Keratinocyte (primary cell): ENCODE data around the gene PROC. TPM values are rescaled to one million over a fixed set of nuclear protein-coding genes. Genes with fewer than 3 reads are reported as not detected.

ENCODE experiments used
- DNase-seq: peaks from one replicate; pipeline ENCODE4 v3.0.0-alpha.2; 2011; ENCODE audit warnings: low read depth, missing footprints, low spot score
- FAIRE-seq: peaks from 2 replicates; lab custom pipeline; 2011; peaks lifted over from hg19 to GRCh38; lab: Jason Lieb, UNC
- H2AFZ ChIP-seq: 2 replicates; pipeline ENCODE4 v1.6.0; 2012; ENCODE audit warnings: low read length, control low read depth, inconsistent platforms; ENCODE audit not compliant: control insufficient read depth
- H3K27ac ChIP-seq: 2 replicates; pipeline ENCODE4 v1.5.1; 2011; ENCODE audit warnings: low read length; ENCODE audit not compliant: control insufficient read depth, insufficient read depth
- H3K27me3 ChIP-seq: 3 replicates; pipeline ENCODE4 v1.6.0; 2011; ENCODE audit warnings: low read length; ENCODE audit not compliant: control insufficient read depth, insufficient read depth; ENCODE audit errors: extremely low read depth
- H3K36me3 ChIP-seq, 2 experiments: 2 replicates in 1 of 2; 3 replicates in 1 of 2; pipeline ENCODE4 v1.5.1; 2011; ENCODE audit warnings: low read length in 2 of 2, mild to moderate bottlenecking in 1 of 2; ENCODE audit not compliant: control insufficient read depth in 2 of 2, insufficient read depth in 2 of 2; ENCODE audit errors: extremely low read depth in 1 of 2
- H3K4me1 ChIP-seq: 3 replicates; pipeline ENCODE4 v1.5.1; 2011; ENCODE audit warnings: low read length; ENCODE audit not compliant: control insufficient read depth, insufficient read depth; ENCODE audit errors: extremely low read depth
- H3K4me2 ChIP-seq: 3 replicates; pipeline ENCODE4 v1.6.0; 2011; ENCODE audit warnings: low read depth, low read length; ENCODE audit not compliant: control insufficient read depth, insufficient read depth; ENCODE audit errors: extremely low read depth
- H3K4me3 ChIP-seq, 3 experiments: fragments of 200-600 bp in 1 of 3; sonication (generic) in 1 of 3; 2 replicates in 2 of 3; 3 replicates in 1 of 3; pipeline ENCODE4 v1.5.1; 2011 to 2016; ENCODE audit warnings: low read length in 3 of 3, mild to moderate bottlenecking in 3 of 3, control low read depth in 2 of 3, inconsistent platforms in 1 of 3, low read depth in 1 of 3, mixed read lengths in 1 of 3, mixed run types in 1 of 3, moderate library complexity in 1 of 3; ENCODE audit not compliant: control insufficient read depth in 2 of 3, insufficient read depth in 2 of 3; ENCODE audit errors: extremely low read depth in 1 of 3
- H3K79me2 ChIP-seq: 2 replicates; pipeline ENCODE4 v1.6.0; 2012; ENCODE audit warnings: low read length; ENCODE audit not compliant: control insufficient read depth, insufficient read depth
- H3K9ac ChIP-seq: 3 replicates; pipeline ENCODE4 v1.6.0; 2011; ENCODE audit warnings: low read length; ENCODE audit not compliant: control insufficient read depth, insufficient read depth; ENCODE audit errors: extremely low read depth
- H3K9me1 ChIP-seq: 3 replicates; pipeline ENCODE4 v1.6.0; 2011; ENCODE audit warnings: low read length; ENCODE audit not compliant: control insufficient read depth, insufficient read depth; ENCODE audit errors: extremely low read depth
- H3K9me3 ChIP-seq: 2 replicates; pipeline ENCODE4 v1.5.1; 2012; ENCODE audit warnings: low read depth, low read length; ENCODE audit not compliant: control insufficient read depth
- H4K20me1 ChIP-seq: 3 replicates; pipeline ENCODE4 v1.6.0; 2011; ENCODE audit warnings: low read length; ENCODE audit not compliant: control insufficient read depth, insufficient read depth; ENCODE audit errors: extremely low read depth
- CTCF ChIP-seq, 3 experiments: IDR thresholded peaks in 1 of 3; conservative IDR thresholded peaks in 1 of 3; optimal IDR thresholded peaks in 1 of 3; 2 replicates in 2 of 3; 3 replicates in 1 of 3; pipeline versions ENCODE3 to v1.5.1; 2011; ENCODE audit warnings: low read length in 3 of 3, mild to moderate bottlenecking in 3 of 3, moderate library complexity in 2 of 3, control low read depth in 1 of 3, inconsistent platforms in 1 of 3; ENCODE audit not compliant: insufficient read depth in 2 of 3; ENCODE audit errors: extremely low read depth in 1 of 3
- EZH2 ChIP-seq: IDR thresholded peaks from one replicate; pipeline ENCODE4 v1.6.1; 2012; ENCODE audit warnings: inconsistent platforms, mild to moderate bottlenecking, low read length, moderate library complexity
- dilution Hi-C: fragments of 300-500 bp; cut with MboI; formaldehyde crosslinking; loops from one replicate; pipeline ENCODE4 v1.7.0; 2020; ENCODE audit warnings: low sequenced_read_pairs; ENCODE audit not compliant: extremely low pct_ligation_motif_present
- polyA plus RNA-seq, 5 experiments: library from polyadenylated mRNA; depleted of rRNA in 3 of 5; stranded (reverse) in 3 of 5; stranded (forward) in 1 of 5; unstranded in 1 of 5; fragments of >200 nt; gene quantifications; 1 replicate in 1 of 5; 2 replicates in 3 of 5; 3 replicates in 1 of 5; pipeline versions ENCODE4 v1.2.1 to v1.2.3, GENCODE V29; 2011 to 2012; ENCODE audit warnings: missing spikeins in 2 of 5, low read depth in 1 of 5, low replicate concordance in 1 of 5

Gene PROC
- polyA plus RNA-seq, 1 donor (not counting 4 experiments of a cell fraction or from before 2014, with no cell fraction given), result 0.16 TPM

GRCh38 chr2:127400897-127401756 is 17.1 kb upstream of the PROC start:
- DNase-seq, result peak; percentile 84
- H4K20me1 ChIP-seq, result no peaks in the 10 kb centered on the region
- H3K9me3 ChIP-seq, result no peaks in the 10 kb centered on the region
- H3K79me2 ChIP-seq, result no peaks in the 10 kb centered on the region
- H3K9ac ChIP-seq, result peak overlapping the region; percentile 75
- H3K27ac ChIP-seq, result peak overlapping the region; percentile 77
- dilution Hi-C loops, result no loop called here
- TF ChIP-seq EZH2 (no peak), CTCF (optimal IDR thresholded peaks at IDR 0.05 in 1 of 3, IDR thresholded peaks at IDR 0.05 in 1 of 3, conservative IDR thresholded peaks at IDR 0.05 in 1 of 3; ENCODE audit: extremely low read depth in 1 of 3, insufficient read depth in 2 of 3, low read length in 3 of 3) (no peak)
- no peaks in the 10 kb centered on the region for H3K27me3 ChIP-seq
- peak overlapping the region; percentile 67 for H3K4me2 ChIP-seq
- H2AFZ ChIP-seq, result no peak overlapping the region
- H3K4me1 ChIP-seq, result peaks cover 45% of the 10 kb centered on the region
- no peaks in the 10 kb centered on the region for H3K9me1 ChIP-seq
- peak; percentile 80 for FAIRE-seq
- H3K36me3 ChIP-seq, result no peaks in the 10 kb centered on the region
- H3K4me3 ChIP-seq, result peak overlapping the region; percentile 15 to 39 (median 16)

- Histone ChIP-seq H2AFZ (no peak overlapping the region), H3K27ac (peak overlapping the region; percentile 77), H3K4me1 (peaks cover 45% of the 10 kb centered on the region), H3K9me1 (no peaks in the 10 kb centered on the region), H3K4me2 (peak overlapping the region; percentile 67), H3K27me3 (no peaks in the 10 kb centered on the region), H3K36me3 (no peaks in the 10 kb centered on the region), H4K20me1 (no peaks in the 10 kb centered on the region), H3K79me2 (no peaks in the 10 kb centered on the region), H3K9ac (peak overlapping the region; percentile 75), H3K9me3 (no peaks in the 10 kb centered on the region), H3K4me3 (no peak overlapping the region)
- DNase-seq (no peak), FAIRE-seq (no peak)
- no peak for TF ChIP-seq EZH2
- dilution Hi-C loops, result no loop called here
Measured at GRCh38 chr2:127401757-127402695, 16.2 kb upstream of the PROC start.
